ENCODE measurements around the gene DDX28. TPM values are rescaled to one million over a fixed set of nuclear protein-coding genes. Genes with fewer than 3 reads are reported as not detected.

Gene DDX28
- total and polyA plus RNA-seq, 2 of the 8 experiments (the other 6 are each of a cell fraction or from before 2014, with no cell fraction given): 16.8 to 28.1 TPM

DNA sequence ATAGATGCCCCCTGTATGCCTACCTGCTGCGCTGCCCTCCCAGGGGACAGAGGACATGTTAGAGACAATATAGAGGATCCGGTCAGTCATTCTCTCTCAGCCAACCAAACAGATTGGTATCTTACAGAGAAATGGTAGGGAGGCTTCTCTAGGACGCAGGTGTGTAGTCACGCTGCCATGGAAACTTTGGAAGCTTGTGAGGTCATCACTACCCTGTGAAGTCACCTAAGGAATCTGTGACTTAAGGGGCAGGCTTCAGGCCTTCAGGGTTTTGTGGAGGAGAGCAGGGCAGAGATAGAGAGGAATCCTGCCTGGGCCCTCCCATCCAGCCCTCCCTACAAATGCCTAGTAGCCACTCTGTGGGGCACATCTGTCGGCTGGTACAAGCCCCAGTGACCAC is 7.4 kb downstream of the DDX28 start, which contains the start of gene DPEP2NB:
TSS of gene DPEP2NB (minus strand) at position 231 of the 400 bp plus-strand sequence. CDS start at position 90, 141 bp downstream.
- H3K9me3 ChIP-seq (ENCODE audit: insufficient read depth in 2 of 2, low read depth in 1 of 2, low read length in 1 of 2): no peaks in the 10 kb centered on the region
- H3K4me3 ChIP-seq (ENCODE audit: extremely low read depth in 1 of 4, insufficient read depth in 2 of 4, low read depth in 3 of 4, low read length in 4 of 4): no peak within 1 kb of the TSS
- DNase-seq (ENCODE audit: low read depth in 1 of 2, low spot score in 2 of 2) (no peak), FAIRE-seq (no peak)
- WGBS, 2 experiments (ENCODE audit: extremely low coverage in 1 of 2, insufficient coverage in 1 of 2, insufficient read length in 1 of 2, insufficient replicate concordance in 2 of 2, low coverage in 1 of 2, low lambda C conversion rate in 2 of 2, missing lambda C conversion rate in 1 of 2): 83% methylated on average over 4 of the region's 5 CpGs; no CpG with 5 or more reads in 1 of the 2 experiments
- CTCF ChIA-PET (ENCODE audit: partially characterized antibody): interaction anchor here (0.8 to 1.7 kb wide), 8 partner anchors 10 to 214 kb away, joined by 3 to 10 read pairs (median 4); partner anchors contain the start of gene DPEP2
- H4K20me1 ChIP-seq (replicated peaks in 1 of 2; ENCODE audit: control insufficient read depth in 1 of 2, insufficient read depth in 2 of 2, low read length in 2 of 2): no peaks in the 10 kb centered on the region
- H2AK5ac ChIP-seq (ENCODE audit: low read depth, low read length): no peak within 1 kb of the TSS
- no peak for TF ChIP-seq SIN3A (conservative IDR thresholded peaks at IDR 0.05 in 1 of 2, IDR thresholded peaks at IDR 0.05 in 1 of 2; ENCODE audit: low read depth in 1 of 2, low read length in 2 of 2)
- no peak for TF ChIP-seq BRCA1 (IDR thresholded peaks at IDR 0.05; ENCODE audit: low read depth, low read length)
- TF ChIP-seq CREB1 (IDR thresholded peaks at IDR 0.05): peak; percentile 67
- H2BK5ac ChIP-seq (ENCODE audit: low read depth, low read length): no peak within 1 kb of the TSS
- POLR2A ChIA-PET (ENCODE audit: partially characterized antibody): interaction anchor here (1.0 to 1.1 kb wide), 3 partner anchors 10 to 71 kb away, joined by 3 to 5 read pairs (median 3); no protein-coding TSS in a partner anchor
- H3K79me2 ChIP-seq (ENCODE audit: control insufficient read depth in 1 of 2, insufficient read depth in 2 of 2, low read length in 2 of 2): no peaks in the 10 kb centered on the region
- H4K91ac ChIP-seq (replicated peaks; ENCODE audit: insufficient read length, low read length): no peak within 1 kb of the TSS
- H3K4me1 ChIP-seq (replicated peaks in 1 of 4; ENCODE audit: control insufficient read depth in 3 of 4, insufficient read depth in 4 of 4, low read length in 3 of 4): no peaks in the 10 kb centered on the region
- no peak within 1 kb of the TSS for H3K27ac ChIP-seq (ENCODE audit: low read depth, low read length)
- no peaks in the 10 kb centered on the region for H3K27me3 ChIP-seq (replicated peaks in 1 of 4; ENCODE audit: control insufficient read depth in 3 of 4, extremely low read depth in 1 of 4, insufficient read depth in 3 of 4, low read length in 3 of 4)
- no peaks in the 10 kb centered on the region for H3K23me2 ChIP-seq (ENCODE audit: low read depth, low read length)
- no peak within 1 kb of the TSS for H4K5ac ChIP-seq (ENCODE audit: insufficient read length, low read depth, low read length)
- H3K4ac ChIP-seq (replicated peaks; ENCODE audit: insufficient read length, low read depth, low read length): no peak within 1 kb of the TSS
- no peak within 1 kb of the TSS for H3K14ac ChIP-seq (ENCODE audit: insufficient read length)
- peak within 1 kb of the TSS; percentile 50; the same call in 1 of the 2 replicates for H2AFZ ChIP-seq (ENCODE audit: low read length)
- H3K79me1 ChIP-seq (ENCODE audit: low read depth, low read length): no peaks in the 10 kb centered on the region
- no peaks in the 10 kb centered on the region; a peak in 1 of 8 replicates for H3K36me3 ChIP-seq (ENCODE audit: control insufficient read depth in 2 of 4, insufficient read depth in 4 of 4, low read length in 3 of 4)
- H2BK120ac ChIP-seq (replicated peaks; ENCODE audit: low read depth, low read length): no peak within 1 kb of the TSS
- no peak within 1 kb of the TSS for H3K23ac ChIP-seq (ENCODE audit: insufficient read length)
- H2BK20ac ChIP-seq (ENCODE audit: low read length): no peak within 1 kb of the TSS
- H2BK15ac ChIP-seq (ENCODE audit: low read length): no peak within 1 kb of the TSS
- no peak within 1 kb of the TSS for H3K9ac ChIP-seq (replicated peaks in 1 of 4; ENCODE audit: extremely low read depth in 1 of 4, low read depth in 3 of 4, low read length in 3 of 4)
- H3K56ac ChIP-seq (replicated peaks; ENCODE audit: insufficient read length, low read depth, low read length): no peak within 1 kb of the TSS
- H4K8ac ChIP-seq (ENCODE audit: extremely low read depth, insufficient read depth, low read length): no peak within 1 kb of the TSS; the same call in 1 of the 2 replicates
- no peak within 1 kb of the TSS for H2BK12ac ChIP-seq (ENCODE audit: low read depth, low read length)
- no peak within 1 kb of the TSS for H3K4me2 ChIP-seq (ENCODE audit: insufficient read depth in 1 of 2, low read depth in 2 of 2, low read length in 2 of 2)
- no peak within 1 kb of the TSS for H3K18ac ChIP-seq (ENCODE audit: extremely low read depth, low read length)
